ENCODE results near the gene NARF. TPM values are rescaled to one million over a fixed set of nuclear protein-coding genes. Genes with fewer than 3 reads are reported as not detected.

NARF gene
- polyA plus RNA-seq, 1 experiment = 76.1 TPM

- Histone ChIP-seq H3K9me3 (ENCODE audit: control insufficient read depth, insufficient read depth, low read length) (no peaks in the 10 kb centered on the region; the same call in 1 of the 2 replicates), H3K4me3 (ENCODE audit: low read depth, low read length) (no peak overlapping the region), H3K27me3 (ENCODE audit: control insufficient read depth, insufficient read depth, low read length) (no peaks in the 10 kb centered on the region), H3K27ac (ENCODE audit: low read depth, low read length) (no peak overlapping the region)
- no peak for DNase-seq (ENCODE audit: low read depth, low spot score)
- POLR2A ChIA-PET = no interaction called here
- CTCF ChIA-PET = no interaction called here
- TF ChIP-seq CTCF (IDR thresholded peaks at IDR 0.05; ENCODE audit: low read depth, low read length) = no peak
Observed at GRCh38 chr17:82439829-82440365, 18.6 kb upstream of the NARF start.

GRCh38 chr17:82440469-82440981, 18.0 kb upstream of the NARF start:
- H3K9me3 ChIP-seq (ENCODE audit: control insufficient read depth, insufficient read depth, low read length) = no peaks in the 10 kb centered on the region; the same call in 1 of the 2 replicates

GRCh38 chr17:82440991-82441627, 17.4 kb upstream of the NARF start:
- Histone ChIP-seq H3K9me3 (ENCODE audit: control insufficient read depth, insufficient read depth, low read length) (no peaks in the 10 kb centered on the region; the same call in 1 of the 2 replicates), H3K4me3 (ENCODE audit: low read depth, low read length) (no peak overlapping the region), H3K27me3 (ENCODE audit: control insufficient read depth, insufficient read depth, low read length) (no peaks in the 10 kb centered on the region), H3K27ac (ENCODE audit: low read depth, low read length) (no peak overlapping the region)
- TF ChIP-seq CTCF (IDR thresholded peaks at IDR 0.05; ENCODE audit: low read depth, low read length) = no peak
- CTCF ChIA-PET = no interaction called here
- POLR2A ChIA-PET = no interaction called here
- DNase-seq (ENCODE audit: low read depth, low spot score) = no peak

More at GRCh38 chr17:82440469-82440981, 18.0 kb upstream of the NARF start:
- Histone ChIP-seq H3K27ac (ENCODE audit: low read depth, low read length) (no peak overlapping the region), H3K27me3 (ENCODE audit: control insufficient read depth, insufficient read depth, low read length) (no peaks in the 10 kb centered on the region), H3K4me3 (ENCODE audit: low read depth, low read length) (no peak overlapping the region)
- no peak for TF ChIP-seq CTCF (IDR thresholded peaks at IDR 0.05; ENCODE audit: low read depth, low read length)
- ChIA-PET CTCF (no interaction called here), POLR2A (no interaction called here)
- DNase-seq (ENCODE audit: low read depth, low spot score) = no peak

- DNase-seq (ENCODE audit: low read depth, low spot score) = no peak
- H3K27ac ChIP-seq (ENCODE audit: low read depth, low read length) = no peak overlapping the region
- ChIA-PET POLR2A (interaction anchor here (0.6 kb wide), 1 partner anchor 78 kb away, joined by 3 read pairs; no protein-coding TSS in a partner anchor), CTCF (no interaction called here)
- no peak for TF ChIP-seq CTCF (IDR thresholded peaks at IDR 0.05; ENCODE audit: low read depth, low read length)
- H3K27me3 ChIP-seq (ENCODE audit: control insufficient read depth, insufficient read depth, low read length) = no peaks in the 10 kb centered on the region
- no peaks in the 10 kb centered on the region; the same call in 1 of the 2 replicates for H3K9me3 ChIP-seq (ENCODE audit: control insufficient read depth, insufficient read depth, low read length)
- no peak overlapping the region for H3K4me3 ChIP-seq (ENCODE audit: low read depth, low read length)
Observed at GRCh38 chr17:82441691-82442487, 16.7 kb upstream of the NARF start.
